Measurements from ENCODE around the gene FOXK2.

Gene FOXK2

DNA sequence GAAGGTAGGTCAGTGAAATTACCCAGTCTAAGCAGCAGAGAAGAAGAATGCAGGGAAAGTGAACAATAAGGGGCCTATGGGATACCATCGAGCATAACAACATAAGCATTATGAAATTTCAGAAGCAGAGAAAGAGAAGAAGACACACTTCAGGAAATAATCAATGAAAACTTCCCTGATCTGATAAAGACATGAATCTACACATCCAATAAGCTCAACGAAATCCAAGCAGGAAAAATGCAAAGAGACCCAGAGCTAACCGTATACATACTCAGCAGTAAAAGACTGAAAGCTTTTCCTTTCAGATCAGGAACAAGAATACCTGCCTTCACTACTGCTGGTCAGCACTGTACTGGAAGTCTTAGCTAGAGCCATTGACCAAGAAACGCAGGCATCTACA is 90.1 kb downstream of the FOXK2 start:
- no peak for DNase-seq

DNA sequence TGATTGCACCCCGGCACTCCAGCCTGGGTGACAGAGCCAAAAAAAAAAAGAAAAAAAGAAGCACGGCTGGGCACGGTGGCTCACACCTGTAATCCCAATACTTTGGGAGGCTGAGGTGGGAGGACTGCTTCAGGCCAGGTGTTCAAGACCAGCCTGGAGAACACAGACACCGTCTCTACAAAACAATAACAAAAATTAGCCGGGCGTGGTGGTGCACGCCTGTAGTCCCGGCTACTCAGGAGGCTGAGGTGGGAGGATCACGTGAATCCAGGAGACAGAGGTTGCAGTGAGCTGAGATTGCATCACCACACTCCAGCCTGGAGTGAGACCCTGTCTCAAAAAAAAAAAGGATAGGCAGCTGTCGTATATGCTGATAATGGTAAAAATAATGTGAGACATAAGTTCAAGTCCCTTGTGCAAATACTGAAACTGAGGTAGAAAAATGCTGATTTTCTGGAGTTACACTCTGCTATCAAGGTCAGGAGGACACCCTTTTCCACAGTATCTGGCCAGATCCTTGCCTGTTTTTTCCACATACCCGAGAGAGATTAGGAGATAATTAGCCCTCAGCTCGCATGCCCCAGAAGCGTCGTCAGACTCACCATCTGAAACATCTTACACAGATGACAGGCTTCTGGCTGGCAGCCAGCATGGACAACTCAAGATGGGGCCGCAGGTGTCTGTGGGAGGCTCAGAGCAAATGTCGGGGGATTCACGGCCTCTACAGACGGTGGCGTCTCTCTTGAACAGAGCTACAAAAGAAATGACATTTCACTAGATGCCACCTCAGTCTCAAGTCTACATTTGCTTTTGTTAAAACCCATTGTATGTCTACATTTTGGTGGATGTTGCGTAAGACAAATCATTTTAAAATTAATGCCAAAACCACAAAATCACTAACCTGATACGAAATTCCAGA is 91.9 kb downstream of the FOXK2 start:
- DNase-seq, result no peak

DNA sequence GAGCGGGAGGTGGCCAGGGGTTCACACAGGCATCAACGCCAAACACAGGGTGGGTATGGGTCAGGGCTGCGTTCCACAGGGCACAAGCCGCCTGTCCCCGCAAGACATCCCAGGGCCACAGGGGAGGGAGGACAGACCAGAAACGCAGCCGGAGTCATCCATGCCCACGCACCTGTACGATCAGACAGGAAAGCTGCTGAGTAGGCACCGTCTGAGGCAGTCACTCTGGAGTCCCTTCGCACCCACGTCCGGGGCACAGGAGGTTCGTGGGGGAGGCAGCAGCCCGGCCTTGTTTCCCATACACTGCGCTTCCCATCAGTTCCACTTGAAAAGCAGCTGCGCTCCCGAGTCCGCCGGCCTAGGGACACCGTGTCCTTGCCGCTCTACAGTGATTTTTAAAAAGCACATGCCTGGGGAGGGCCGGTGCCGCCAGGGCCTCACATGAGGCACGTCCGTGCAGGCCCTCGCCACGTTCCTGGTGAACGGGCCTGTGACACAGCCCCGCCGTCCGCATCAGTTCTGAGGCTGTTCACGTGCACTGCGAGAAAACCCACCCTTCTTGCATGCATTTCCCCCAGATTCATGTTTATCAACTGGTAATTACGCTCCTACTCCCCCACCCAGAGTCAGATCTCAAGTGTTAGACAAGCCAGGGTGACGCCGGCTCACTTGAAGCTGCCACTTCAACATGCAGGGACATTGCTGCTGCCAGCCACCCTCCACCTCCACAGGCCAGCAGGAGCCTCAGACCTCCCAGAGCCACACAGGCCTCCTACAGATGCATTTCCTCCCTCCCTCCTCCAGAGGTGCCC is 94.0 kb downstream of the FOXK2 start:
- DNase-seq, result no peak

DNA sequence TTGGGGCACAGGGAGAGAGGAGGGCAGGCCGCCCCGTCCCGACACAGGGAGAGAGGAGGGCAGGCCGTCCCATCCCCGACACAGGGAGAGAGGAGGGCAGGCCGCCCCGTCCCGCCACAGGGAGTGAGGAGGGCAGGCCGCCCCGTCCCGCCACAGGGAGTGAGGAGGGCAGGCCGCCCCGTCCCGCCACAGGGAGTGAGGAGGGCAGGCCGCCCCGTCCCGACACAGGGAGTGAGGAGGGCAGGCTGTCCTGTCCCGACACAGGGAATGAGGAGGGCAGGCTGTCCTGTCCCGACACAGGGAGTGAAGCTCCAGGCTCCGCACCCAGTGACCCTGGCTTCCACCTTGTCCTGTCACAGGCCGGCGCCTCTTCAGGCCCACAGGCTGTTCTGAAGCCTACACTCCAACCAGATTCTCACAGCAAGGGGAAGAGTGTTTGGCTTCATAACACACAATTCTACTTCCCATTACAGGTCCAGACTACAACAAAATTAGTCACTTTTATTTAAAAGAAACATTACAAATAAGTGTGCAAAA is 94.6 kb downstream of the FOXK2 start:
- DNase-seq, result no peak

DNA sequence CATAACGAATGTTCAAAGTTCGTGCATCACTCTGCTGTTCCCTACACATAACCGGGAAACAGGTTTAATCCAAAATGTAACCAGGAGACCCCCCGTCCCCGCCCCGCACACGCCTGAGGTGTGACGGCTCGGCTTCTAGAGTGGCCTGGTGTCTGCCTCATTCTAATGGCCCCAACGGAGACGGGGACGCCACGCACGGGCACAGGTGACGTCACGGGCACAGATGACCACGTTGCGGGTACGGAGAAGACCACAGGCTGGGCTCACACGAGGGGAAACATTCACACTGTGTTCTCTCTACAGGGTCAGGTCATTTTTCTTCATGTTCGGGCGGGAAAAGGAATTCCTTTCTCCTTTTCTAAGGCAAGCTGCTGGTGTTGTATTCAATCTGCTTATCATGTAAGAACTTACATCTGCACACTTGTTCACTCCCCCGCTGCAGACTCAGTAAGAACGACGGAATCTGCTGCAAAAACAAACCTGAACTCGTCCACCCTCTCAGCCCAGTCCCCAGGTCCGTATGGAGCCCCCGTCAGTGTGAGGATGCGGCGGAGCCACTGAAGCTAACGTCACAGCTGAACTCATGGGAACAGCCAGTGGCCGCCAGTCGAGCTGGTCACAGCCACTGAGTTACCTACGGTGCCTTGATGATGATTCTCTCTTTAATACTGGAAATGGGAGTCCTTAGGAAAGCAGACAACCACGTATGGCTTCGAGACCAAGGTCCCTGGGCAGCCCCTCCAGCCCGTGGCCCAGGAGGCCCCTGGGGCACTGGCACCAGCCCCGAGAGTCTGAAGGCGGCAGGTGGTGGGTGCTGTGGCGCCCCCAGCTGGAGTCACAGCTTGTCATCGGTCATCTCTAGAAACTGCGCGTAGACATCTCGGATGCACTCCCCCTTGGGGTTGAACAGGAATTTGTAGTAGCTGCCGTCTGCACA is 95.8 kb downstream of the FOXK2 start:
- no peak for DNase-seq

DNA sequence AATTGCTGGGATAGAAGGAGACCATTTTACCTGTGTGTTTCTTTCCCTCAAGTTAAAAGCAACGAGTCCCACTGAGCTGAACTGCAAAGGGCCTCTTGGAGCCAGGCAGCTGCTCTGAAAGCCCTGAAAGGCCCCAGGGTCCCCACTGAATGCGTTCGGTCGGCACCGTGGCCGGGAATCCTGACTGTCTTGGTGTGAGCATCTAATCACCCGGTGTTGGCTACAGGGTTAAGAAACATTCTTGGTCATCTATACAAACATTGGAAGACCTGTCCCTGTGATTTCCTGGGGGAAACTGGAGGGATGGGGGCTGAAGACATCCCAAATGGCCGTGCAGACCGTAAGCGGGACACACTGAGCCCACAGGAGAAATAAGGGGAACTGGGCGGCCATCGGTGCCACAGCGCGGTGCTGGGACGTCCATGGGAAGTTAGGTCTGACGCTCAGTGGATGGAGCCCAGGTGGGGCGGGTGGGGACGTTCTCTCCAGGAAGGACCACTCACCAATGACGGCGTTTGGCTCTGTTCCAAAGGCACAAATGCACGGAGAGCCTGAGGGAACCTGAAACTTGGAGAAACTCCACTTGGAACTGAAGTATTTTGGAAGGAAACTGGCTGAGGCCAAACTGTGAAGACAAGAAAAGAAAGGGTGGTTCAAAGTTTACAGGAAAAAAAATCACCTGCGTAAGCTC is 96.6 kb downstream of the FOXK2 start:
- DNase-seq, result no peak

DNA sequence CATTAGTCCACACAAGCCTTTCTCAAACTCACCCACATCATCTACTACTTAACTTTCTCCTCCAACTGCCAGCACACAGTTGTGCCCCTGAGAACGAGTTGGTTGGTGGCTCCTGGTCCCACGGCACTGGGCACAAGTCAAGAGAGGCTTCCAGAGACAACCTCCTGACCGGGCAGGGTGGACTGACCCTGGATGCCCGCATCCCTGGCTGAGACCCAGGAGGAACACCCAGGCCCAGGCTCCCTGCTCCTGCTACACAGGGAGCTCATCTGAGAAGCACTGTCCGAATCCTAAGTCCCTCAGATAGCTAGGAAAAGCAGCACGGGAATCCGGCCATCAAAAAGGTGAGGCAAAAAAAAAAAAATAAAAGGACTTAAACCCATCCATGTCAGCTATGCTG is 99.7 kb downstream of the FOXK2 start:
- no peak for DNase-seq

DNA sequence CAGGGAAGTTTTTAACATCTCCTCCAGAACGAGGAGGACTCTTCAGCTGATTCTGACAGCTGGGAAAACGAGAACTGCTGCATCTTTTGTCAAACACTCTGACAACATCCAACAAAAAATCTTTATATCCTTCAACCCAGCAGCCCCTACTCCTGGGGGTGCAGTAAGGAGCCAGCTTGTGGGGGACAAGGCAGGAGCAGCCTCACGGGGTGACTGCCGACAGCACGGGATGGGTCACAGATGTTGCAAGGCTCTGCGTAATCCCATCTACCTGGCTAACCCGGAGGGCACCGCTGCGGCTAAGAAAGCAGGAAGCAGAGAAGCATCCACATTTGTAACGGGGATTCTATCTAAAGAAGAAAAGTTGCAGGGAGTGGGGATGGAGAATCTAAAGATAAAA is 100.1 kb downstream of the FOXK2 start:
- DNase-seq, result no peak

DNA sequence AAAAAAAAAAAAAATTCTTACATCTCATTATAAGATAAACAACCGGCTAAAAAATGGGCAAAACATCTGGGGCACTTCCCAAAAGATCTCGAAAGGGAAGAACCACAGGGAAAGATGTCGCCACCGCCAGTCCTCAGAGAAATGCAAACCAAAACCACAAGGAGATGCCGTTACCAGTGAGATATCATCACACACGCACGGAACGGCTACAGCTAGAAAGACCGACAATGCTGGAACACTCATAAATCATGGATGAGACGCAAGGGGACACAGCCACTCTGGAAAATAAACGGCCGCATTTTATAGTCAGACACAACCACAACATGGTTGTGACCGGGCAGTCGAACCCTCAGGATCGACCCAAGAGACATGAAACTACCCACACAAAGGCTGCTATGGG is 104.2 kb downstream of the FOXK2 start:
- no peak for DNase-seq

DNA sequence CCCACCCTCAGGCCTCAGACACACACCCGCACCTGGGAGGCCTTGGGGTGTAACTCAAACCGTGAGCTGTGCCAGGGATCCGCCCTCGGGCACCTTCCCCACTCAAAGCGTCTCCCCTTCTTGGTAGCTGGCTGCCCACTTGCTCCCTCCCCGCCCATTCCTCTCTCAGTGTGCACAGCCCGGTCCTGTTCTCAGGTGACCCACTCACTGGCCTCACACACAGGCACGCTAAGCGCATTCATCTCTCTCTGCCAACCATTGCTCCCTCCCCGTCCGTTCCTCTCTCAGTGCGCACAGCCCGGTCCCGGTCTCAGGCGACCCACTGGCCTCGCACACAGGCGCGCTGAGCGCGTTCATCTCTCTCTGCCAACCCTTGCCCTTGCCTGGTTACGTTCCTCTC is 107.9 kb downstream of the FOXK2 start:
- DNase-seq, result peak in 2 of 14 donors; percentile 5 to 16

DNA sequence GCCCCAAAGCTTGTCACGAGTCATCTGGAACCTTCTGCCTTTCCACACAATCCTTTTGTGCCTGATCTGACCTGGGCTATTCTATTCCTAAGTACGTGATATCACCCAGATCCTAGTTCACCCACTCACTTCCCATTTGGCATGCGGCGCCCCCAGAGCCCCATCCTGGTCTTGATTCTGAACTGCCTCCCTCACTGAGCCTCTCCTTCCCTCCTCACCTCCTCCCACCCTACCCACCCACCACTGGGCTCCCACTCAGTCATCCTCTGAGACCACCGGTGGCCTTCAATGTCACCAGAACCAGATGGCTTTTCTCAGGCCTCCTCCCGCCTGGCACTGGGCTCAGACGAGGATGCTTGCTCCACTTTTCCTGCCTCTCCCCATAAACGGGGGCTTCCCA is 110.2 kb downstream of the FOXK2 start:
- DNase-seq, result no peak

DNA sequence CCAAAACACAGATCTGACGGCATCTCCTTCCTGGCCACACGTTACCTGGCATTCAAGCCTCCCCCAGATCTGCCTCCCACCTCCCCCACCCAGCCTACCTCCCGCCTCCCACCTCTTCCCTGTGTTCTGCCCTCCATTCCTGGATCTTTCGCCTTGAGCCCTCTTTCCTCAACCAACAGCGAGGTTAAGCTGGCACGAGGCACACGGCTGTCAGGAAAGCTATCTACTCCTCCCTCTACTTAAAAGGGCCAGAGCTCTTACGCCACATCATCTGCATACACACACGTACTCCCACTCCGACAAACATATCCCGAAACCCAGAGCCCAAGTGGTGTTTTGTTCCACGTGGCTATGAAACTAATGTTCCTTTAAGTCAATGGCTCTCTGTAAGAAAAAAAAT is 110.7 kb downstream of the FOXK2 start:
- no peak for DNase-seq

DNA sequence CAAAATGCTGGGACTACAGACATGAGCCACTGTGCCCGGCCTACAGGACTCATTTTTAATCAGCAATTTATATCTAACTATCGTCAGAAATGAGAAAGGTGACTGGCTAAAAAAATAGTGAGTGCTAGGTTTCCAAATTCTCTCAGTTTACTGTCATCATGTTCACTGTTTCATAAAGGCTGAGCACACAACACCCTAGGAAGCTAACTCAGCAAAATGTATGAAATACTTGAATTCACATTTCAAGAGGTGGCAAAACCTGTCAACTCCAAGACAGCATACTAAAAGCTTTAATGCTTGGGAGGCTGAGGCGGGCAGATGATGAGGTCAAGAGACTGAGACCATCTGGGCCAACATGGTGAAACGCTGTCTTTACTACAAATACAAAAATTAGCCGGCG is 112.0 kb downstream of the FOXK2 start:
- no peak for DNase-seq

DNA sequence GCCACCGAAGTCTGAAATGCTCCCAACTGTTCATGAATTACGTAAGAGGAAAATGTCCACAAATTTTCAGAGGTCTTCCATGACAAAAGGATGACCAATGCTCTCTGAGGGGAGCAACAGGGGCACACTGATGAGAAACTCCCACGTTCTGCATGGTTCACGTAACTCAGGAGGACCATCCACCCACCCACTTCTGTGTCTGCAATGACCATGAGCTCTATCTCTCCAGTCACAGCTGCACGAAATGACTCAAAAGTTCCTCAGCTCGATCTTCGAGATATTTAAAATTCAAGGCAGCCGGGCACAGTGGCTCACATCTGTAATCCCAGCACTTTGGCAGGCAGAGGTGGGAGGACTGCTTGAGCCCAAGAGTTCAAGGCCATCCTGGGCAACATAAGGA is 112.9 kb downstream of the FOXK2 start:
- DNase-seq, result no peak

DNA sequence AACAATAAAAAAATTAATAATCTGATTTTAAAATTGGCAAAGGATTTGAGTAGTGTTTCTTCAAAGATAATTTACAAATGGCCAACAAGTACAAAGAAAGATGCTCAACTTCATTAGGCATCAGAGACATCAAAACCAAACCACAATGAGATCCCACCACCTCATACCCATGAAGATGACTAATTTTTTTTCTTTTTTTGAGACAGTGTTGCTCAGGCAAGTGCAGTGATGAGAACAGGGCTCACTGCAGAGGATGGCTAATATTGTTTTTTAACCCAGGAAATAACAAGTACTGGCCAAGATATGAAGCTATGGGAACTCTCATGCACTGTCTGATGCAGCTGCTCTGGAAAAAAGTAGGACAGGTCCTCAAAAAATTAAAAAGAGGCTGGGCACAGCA is 113.8 kb downstream of the FOXK2 start:
- DNase-seq, result no peak

DNA sequence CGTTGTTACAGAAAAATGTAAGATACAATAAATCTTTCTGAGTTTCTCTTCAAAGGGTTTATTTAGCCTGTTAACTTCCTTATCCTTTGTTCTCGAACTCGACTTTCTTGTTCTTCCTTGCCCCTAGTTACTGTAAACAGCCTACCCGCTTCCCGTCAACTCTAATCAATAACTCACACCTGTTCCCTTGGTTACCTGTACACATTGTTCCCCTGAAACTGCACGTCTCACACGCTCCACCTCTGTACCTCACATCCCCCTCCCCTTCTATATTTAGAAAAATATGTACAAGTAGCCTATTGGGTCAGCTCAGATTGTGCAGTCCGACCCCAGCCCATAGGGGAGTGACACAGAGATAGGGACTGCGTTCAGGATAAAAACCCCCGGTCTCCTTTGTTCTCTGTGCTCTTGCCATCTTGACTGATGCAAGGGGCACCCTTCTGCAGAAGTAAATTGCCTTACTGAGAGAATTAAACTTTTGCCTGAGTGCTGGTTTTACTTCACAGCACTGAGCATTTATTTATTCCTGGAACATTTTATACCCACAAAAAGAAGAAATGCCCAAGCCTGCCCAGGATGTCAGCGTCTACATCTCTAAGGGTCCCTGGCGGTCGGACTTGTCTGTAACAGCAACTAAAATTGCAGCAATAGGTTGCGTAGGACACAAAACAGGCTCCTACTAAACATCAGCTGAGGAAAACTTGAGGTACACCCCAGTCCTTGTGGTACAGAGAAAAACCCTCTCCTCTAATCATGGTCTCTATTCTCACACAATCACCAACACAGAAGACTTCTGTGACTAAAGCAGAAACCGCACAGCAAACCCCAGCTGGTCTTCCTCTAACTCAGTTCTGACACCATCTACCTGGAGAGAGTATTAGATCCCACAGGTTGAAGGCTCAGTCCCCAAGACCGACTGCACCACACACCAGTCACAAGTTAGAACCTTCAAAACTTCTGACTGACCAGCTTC is 117.4 kb downstream of the FOXK2 start:
- no peak for DNase-seq

DNA sequence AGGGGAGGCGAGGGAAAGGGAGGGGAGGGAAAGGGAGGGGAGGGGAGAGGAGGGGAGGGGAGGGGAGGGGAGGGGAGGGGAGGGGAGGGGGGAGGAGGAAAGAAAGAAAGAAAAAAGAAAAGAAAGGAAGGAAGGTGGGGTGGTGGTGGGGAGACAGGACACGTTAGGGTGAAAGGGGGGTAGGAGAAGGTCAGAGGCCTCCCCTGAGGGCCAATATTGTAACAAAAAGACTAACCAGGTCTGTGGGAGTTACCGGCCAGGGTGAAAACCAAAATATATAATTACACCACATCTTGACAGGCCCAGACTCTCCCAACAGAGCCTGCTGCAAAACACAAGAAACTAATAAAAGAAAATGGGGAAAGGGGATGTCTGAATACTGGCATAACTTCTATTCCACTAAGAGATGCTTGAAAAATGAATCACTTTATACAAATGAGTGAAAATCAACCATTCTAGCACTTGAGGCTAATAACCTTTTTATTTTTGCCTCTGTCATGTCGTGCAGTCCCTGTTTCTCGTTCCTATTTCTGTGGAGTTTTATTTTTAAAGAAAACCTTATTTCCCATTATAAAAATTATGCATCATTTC is 118.7 kb downstream of the FOXK2 start:
- DNase-seq, result no peak

DNA sequence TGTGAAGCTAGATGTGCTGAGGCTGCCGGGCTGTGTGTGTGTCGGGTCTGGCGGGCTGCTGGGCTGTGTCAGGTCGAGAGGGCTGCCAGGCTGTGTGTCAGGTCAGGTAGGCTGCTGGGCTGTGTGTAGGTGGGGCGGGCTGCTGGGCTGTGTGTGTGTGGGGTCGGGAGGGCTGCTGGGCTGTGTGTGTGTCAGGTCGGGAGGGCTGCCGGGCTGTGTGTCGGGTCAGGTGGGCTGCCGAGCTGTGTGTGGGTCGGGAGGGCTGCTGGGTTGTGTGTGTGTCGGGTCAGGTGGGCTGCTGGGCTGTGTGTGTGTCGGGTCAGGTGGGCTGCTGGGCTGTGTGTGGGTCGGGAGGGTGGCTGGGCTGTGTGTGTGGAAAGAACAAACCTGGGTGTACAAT is 120.1 kb downstream of the FOXK2 start:
- DNase-seq, result no peak

DNA sequence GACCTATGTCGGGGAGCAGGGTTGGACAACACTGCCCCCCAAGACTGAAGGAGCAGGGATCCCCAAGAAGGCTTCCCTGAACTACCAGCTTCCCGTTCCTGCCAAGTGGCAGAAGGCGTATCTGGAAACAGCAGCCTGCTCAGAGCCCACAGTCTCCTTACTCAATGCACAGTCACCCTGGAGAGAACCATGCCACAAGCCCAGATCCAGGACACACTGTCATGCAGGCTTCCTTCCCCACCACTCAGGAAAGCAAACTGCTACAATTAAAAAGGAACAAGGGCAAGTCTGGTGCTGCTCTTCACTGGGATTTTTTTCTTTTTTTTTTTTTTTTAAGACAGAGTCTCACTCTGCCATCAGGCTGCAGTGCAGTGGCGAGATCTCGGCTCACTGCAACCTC is 120.5 kb downstream of the FOXK2 start:
- DNase-seq, result no peak

DNA sequence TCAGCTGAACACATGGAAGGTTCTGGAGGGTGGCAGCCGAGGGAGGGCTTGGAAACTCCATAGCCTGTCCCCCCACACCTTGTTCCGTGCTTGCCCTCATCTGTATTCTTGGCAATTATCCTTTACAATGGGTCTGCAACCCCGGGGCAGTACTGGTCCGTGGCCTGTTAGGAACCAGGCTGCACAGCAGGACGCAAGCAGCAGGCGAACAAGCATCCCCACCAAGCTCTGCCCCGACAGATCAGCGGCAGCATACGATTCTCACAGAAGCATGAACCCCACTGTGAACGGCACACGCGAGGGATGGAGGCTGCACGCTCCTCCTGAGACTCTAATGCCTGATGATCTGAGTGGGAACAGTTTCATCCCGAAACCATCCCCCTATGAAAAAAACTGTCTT is 122.5 kb downstream of the FOXK2 start:
- DNase-seq, result no peak

All from C1 segment of cervical spinal cord (tissue), 14 donors.